ENCODE measurements around the gene SLC39A11. TPM values are rescaled to one million over a fixed set of nuclear protein-coding genes. Genes with fewer than 3 reads are reported as not detected.
"Not testable (repeated sequence)": the region's sequence is repeated elsewhere in the genome, so short reads cannot be mapped to it uniquely, and the experiment has no call there.

SLC39A11 gene
- total RNA-seq, 2 experiments from 2014 or later = 25.6 to 51.5 TPM

DNA sequence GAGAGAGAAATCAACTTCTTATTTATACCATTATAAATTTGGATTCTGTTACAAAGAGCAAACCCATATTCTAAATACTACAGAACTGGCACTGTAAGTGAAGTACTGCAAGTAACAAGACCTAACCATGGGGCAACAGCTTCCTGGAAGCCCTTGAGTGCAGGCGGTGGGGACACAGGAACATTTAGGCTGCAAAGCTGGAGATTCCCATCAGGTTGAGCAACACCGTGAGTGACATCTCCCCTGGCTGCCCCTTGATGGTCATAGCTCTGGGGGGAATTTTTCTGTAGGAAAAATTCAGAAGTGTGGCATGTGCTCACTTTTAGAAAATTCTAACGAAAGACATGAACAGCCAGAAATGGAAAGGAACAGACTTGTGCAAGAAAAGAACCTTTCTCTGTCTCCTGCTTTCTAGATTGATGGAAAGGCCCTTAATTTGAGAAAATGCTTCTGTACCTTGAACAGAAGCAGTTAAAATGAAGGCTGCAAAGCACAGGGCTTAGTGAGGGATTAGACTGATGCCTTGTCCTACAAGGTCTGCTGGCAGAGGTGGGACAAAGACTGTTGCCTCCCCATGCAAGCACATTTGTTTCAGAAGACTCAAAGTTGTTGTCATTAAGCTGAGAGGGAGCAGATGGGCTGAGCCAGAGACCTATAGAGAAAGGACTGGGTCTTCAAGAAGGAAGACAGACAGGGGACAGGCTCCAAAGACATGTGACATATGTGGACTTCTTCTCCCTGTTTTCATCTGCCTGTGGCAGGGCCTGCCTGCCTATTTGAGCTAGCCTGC, 380.8 kb downstream of the SLC39A11 start:
- no peak overlapping the region for H3K4me2 ChIP-seq (ENCODE audit: low read length)
- CTCF ChIA-PET (ENCODE audit: unreplicated experiment) = no interaction called here
- POLR2A ChIA-PET = interaction anchor here (0.9 to 1.3 kb wide), 2 partner anchors 16 to 345 kb away, joined by 3 read pairs; no protein-coding TSS in a partner anchor
- DNase-seq (ENCODE audit: low spot score) = no peak
- H3K9me3 ChIP-seq (ENCODE audit: low read length) = 0 out of 2 replicates have a peak, but pooled peaks cover 5% of the 10 kb centered on the region
- BruUV-seq (replicated peaks) = no TSS peak
- TF ChIP-seq EZH2phosphoT487 (IDR thresholded peaks at IDR 0.05; ENCODE audit: borderline replicate concordance, low read depth, low read length) = no peak
- TF ChIP-seq, protein P1, sequence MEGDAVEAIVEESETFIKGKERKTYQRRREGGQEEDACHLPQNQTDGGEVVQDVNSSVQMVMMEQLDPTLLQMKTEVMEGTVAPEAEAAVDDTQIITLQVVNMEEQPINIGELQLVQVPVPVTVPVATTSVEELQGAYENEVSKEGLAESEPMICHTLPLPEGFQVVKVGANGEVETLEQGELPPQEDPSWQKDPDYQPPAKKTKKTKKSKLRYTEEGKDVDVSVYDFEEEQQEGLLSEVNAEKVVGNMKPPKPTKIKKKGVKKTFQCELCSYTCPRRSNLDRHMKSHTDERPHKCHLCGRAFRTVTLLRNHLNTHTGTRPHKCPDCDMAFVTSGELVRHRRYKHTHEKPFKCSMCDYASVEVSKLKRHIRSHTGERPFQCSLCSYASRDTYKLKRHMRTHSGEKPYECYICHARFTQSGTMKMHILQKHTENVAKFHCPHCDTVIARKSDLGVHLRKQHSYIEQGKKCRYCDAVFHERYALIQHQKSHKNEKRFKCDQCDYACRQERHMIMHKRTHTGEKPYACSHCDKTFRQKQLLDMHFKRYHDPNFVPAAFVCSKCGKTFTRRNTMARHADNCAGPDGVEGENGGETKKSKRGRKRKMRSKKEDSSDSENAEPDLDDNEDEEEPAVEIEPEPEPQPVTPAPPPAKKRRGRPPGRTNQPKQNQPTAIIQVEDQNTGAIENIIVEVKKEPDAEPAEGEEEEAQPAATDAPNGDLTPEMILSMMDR (conservative IDR thresholded peaks at IDR 0.05; ENCODE audit: low read length) = no peak
- no peaks in the 10 kb centered on the region for H3K36me3 ChIP-seq (ENCODE audit: insufficient read depth, low read length)
- H3K9me2 ChIP-seq (ENCODE audit: insufficient read depth, low read length) = no peaks in the 10 kb centered on the region
- H3K4me3 ChIP-seq (ENCODE audit: low read depth, low read length, poor library complexity, severe bottlenecking) = no peak overlapping the region
- H3K79me2 ChIP-seq (ENCODE audit: insufficient read depth, low read depth, low read length) = no peaks in the 10 kb centered on the region
- intact Hi-C loops (cut with micrococcal nuclease; ENCODE audit: unreplicated experiment) = no loop called here
- no peaks in the 10 kb centered on the region for H4K20me1 ChIP-seq (ENCODE audit: insufficient read depth, low read length)
- H2AFZ ChIP-seq (ENCODE audit: low read length) = no peak overlapping the region
- no peak overlapping the region for H3K27ac ChIP-seq (ENCODE audit: low read depth, low read length, poor library complexity, severe bottlenecking)
- no peaks in the 10 kb centered on the region for H3K4me1 ChIP-seq (ENCODE audit: insufficient read depth, low read length, poor library complexity, severe bottlenecking)

DNA sequence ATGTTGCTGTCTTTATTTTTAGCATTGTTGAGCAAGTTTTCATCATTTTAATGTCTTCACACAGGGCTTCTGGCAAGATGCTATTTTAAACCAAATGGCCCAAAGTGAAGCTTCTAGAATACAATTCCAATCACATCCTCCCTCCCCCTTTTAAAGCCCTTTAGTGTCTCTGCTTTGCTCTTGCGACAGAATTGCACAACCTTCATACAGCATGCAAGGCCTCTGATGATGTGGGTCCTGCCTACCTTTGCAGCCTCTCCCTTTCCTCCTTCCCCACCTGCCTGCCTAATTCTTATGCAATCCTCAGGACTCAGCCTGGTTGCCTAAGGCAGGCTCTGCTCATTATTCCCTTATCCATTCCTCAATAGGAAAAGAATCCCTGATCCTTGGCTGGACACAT, 381.7 kb downstream of the SLC39A11 start:
- intact Hi-C loops (cut with micrococcal nuclease; ENCODE audit: unreplicated experiment) = no loop called here
- no peak for DNase-seq (ENCODE audit: low spot score)
- CTCF ChIA-PET (ENCODE audit: unreplicated experiment) = no interaction called here
- Histone ChIP-seq H3K4me1 (ENCODE audit: insufficient read depth, low read length, poor library complexity, severe bottlenecking) (no peaks in the 10 kb centered on the region), H3K4me3 (ENCODE audit: low read depth, low read length, poor library complexity, severe bottlenecking) (no peak overlapping the region), H3K27ac (ENCODE audit: low read depth, low read length, poor library complexity, severe bottlenecking) (no peak overlapping the region), H3K9me2 (ENCODE audit: insufficient read depth, low read length) (no peaks in the 10 kb centered on the region), H2AFZ (ENCODE audit: low read length) (no peak overlapping the region), H3K9me3 (ENCODE audit: low read length) (0 out of 2 replicates have a peak, but pooled peaks cover 5% of the 10 kb centered on the region), H3K79me2 (ENCODE audit: insufficient read depth, low read depth, low read length) (no peaks in the 10 kb centered on the region), H4K20me1 (ENCODE audit: insufficient read depth, low read length) (no peaks in the 10 kb centered on the region), H3K4me2 (ENCODE audit: low read length) (no peak overlapping the region), H3K36me3 (ENCODE audit: insufficient read depth, low read length) (no peaks in the 10 kb centered on the region)
- TF ChIP-seq, protein P1 (conservative IDR thresholded peaks at IDR 0.05; ENCODE audit: low read length) = no peak
- no peak for TF ChIP-seq EZH2phosphoT487 (IDR thresholded peaks at IDR 0.05; ENCODE audit: borderline replicate concordance, low read depth, low read length)
- BruUV-seq (replicated peaks) = no TSS peak
- POLR2A ChIA-PET = no interaction called here

DNA sequence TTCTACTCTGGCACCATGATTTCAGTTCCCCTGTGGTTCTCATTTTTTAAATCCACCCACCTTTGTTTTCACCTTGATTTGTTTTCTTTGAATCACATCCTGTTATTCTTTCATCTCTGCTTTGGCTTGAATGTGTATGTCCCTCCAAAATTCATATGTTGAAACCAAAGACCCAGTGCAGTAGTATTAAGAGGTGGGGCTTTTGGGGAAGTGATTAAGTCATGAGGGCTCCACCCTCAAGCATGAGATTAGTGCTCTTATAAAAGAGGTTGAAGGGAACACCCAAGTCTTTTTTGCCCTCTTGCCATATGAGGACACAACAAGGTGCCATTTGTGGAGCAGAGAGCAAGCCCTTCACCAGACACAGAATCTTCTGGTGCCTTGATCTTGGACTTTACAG, 382.3 kb downstream of the SLC39A11 start:
- no peak for TF ChIP-seq EZH2phosphoT487 (IDR thresholded peaks at IDR 0.05; ENCODE audit: borderline replicate concordance, low read depth, low read length)
- TF ChIP-seq, protein P1 (conservative IDR thresholded peaks at IDR 0.05; ENCODE audit: low read length) = no peak
- Histone ChIP-seq H4K20me1 (ENCODE audit: insufficient read depth, low read length) (no peaks in the 10 kb centered on the region), H3K27ac (ENCODE audit: low read depth, low read length, poor library complexity, severe bottlenecking) (no peak overlapping the region), H3K36me3 (ENCODE audit: insufficient read depth, low read length) (no peaks in the 10 kb centered on the region), H3K4me1 (ENCODE audit: insufficient read depth, low read length, poor library complexity, severe bottlenecking) (no peaks in the 10 kb centered on the region), H3K9me2 (ENCODE audit: insufficient read depth, low read length) (no peaks in the 10 kb centered on the region), H3K9me3 (ENCODE audit: low read length) (0 out of 2 replicates have a peak, but pooled peaks cover 5% of the 10 kb centered on the region), H3K79me2 (ENCODE audit: insufficient read depth, low read depth, low read length) (no peaks in the 10 kb centered on the region), H2AFZ (ENCODE audit: low read length) (no peak overlapping the region), H3K4me3 (ENCODE audit: low read depth, low read length, poor library complexity, severe bottlenecking) (no peak overlapping the region), H3K4me2 (ENCODE audit: low read length) (no peak overlapping the region)
- DNase-seq (ENCODE audit: low spot score) = no peak
- POLR2A ChIA-PET = no interaction called here
- CTCF ChIA-PET (ENCODE audit: unreplicated experiment) = no interaction called here
- intact Hi-C loops (cut with micrococcal nuclease; ENCODE audit: unreplicated experiment) = no loop called here
- BruUV-seq (replicated peaks) = no TSS peak

DNA sequence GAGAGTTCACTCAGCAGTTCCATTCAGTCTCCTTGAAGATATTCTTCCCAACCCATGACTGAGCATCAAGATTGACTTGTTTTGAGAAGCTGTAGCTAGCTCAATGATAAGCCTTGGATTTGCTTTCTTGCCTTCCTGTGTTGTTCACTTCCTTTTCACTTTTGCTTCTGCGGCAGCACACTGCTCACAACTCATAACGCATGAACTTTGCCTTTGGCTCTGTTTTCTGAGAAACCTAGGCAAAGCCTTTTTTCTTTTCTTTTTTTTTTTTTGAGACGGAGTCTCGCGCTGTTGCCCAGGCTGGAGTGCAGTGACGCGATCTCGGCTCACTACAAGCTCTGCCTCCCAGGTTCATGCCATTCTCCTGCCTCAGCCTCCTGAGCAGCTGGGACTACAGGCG, 383.8 kb downstream of the SLC39A11 start:
- POLR2A ChIA-PET = not testable (repeated sequence)

More for the DNA sequence above, 383.8 kb downstream of the SLC39A11 start:
- H3K9me2 ChIP-seq (ENCODE audit: insufficient read depth, low read length); CTCF ChIA-PET (ENCODE audit: unreplicated experiment); H2AFZ ChIP-seq (ENCODE audit: low read length); H4K20me1 ChIP-seq (ENCODE audit: insufficient read depth, low read length); BruUV-seq (replicated peaks); H3K4me2 ChIP-seq (ENCODE audit: low read length); H3K4me1 ChIP-seq (ENCODE audit: insufficient read depth, low read length, poor library complexity, severe bottlenecking); H3K36me3 ChIP-seq (ENCODE audit: insufficient read depth, low read length); H3K4me3 ChIP-seq (ENCODE audit: low read depth, low read length, poor library complexity, severe bottlenecking); H3K79me2 ChIP-seq (ENCODE audit: insufficient read depth, low read depth, low read length); intact Hi-C loops (cut with micrococcal nuclease; ENCODE audit: unreplicated experiment); DNase-seq (ENCODE audit: low spot score); H3K27ac ChIP-seq (ENCODE audit: low read depth, low read length, poor library complexity, severe bottlenecking); H3K9me3 ChIP-seq (ENCODE audit: low read length): not testable (repeated sequence)

Measured in OCI-LY7 (cell line).